Measurements from ENCODE around the gene SGPL1.

SGPL1 gene

DNA sequence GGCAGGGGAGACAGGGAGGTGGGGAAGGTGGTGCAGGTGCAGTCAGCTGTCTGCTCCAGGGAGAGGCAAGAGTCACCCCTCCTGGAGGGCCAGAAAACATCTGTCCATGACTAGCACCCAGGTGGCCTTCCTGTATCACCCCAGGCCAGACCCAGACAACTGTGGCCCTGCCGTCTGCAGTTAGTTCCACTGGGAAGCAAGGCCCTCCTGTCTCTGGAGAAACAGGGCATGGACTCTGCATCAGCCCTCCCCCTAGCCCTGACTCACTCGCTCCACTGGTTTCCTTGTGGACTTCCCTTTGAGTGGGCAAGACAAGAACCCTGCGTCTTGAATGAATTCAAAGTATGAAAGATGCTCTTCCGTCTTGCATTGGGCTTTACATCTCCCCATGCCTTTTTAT, 43.1 kb upstream of the SGPL1 start:
- no peak for TF ChIP-seq CTCF (IDR thresholded peaks at IDR 0.05; ENCODE audit: insufficient read depth, low read length, poor library complexity, severe bottlenecking)
- Histone ChIP-seq H3K4me3 (replicated peaks; ENCODE audit: low read depth, low read length) (no peak overlapping the region), H3K36me3 (ENCODE audit: control insufficient read depth, insufficient read depth, low read length) (no peaks in the 10 kb centered on the region), H3K27me3 (replicated peaks; ENCODE audit: control insufficient read depth, insufficient read depth, low read length) (no peaks in the 10 kb centered on the region; the same call in none of the 2 replicates)
- no peak for DNase-seq (ENCODE audit: extremely low read depth, insufficient read length)

DNA sequence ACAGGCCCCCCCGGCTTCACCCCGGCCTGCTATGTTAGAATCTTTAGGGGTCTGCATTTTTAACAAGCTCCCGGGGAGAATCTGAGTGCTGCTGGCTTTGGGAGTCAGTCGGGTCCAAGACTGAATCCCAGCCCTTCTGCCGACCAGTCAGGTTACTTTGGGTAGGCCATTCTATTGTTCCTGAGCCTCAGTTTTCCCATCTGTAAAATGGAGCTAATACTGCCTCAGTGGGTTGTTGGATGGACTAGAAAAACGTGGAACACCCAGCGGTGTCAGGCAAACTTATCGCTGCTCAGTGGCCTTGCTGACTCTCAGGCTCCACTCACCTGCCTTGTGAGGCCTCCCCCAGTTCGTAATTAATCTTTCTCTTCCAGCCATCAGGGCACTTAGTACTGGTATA, 42.3 kb upstream of the SGPL1 start:
- no peak for TF ChIP-seq CTCF (IDR thresholded peaks at IDR 0.05; ENCODE audit: insufficient read depth, low read length, poor library complexity, severe bottlenecking)
- Histone ChIP-seq H3K36me3 (ENCODE audit: control insufficient read depth, insufficient read depth, low read length) (no peaks in the 10 kb centered on the region), H3K27me3 (replicated peaks; ENCODE audit: control insufficient read depth, insufficient read depth, low read length) (no peaks in the 10 kb centered on the region; the same call in none of the 2 replicates), H3K4me3 (replicated peaks; ENCODE audit: low read depth, low read length) (no peak overlapping the region)
- DNase-seq (ENCODE audit: extremely low read depth, insufficient read length) = no peak

DNA sequence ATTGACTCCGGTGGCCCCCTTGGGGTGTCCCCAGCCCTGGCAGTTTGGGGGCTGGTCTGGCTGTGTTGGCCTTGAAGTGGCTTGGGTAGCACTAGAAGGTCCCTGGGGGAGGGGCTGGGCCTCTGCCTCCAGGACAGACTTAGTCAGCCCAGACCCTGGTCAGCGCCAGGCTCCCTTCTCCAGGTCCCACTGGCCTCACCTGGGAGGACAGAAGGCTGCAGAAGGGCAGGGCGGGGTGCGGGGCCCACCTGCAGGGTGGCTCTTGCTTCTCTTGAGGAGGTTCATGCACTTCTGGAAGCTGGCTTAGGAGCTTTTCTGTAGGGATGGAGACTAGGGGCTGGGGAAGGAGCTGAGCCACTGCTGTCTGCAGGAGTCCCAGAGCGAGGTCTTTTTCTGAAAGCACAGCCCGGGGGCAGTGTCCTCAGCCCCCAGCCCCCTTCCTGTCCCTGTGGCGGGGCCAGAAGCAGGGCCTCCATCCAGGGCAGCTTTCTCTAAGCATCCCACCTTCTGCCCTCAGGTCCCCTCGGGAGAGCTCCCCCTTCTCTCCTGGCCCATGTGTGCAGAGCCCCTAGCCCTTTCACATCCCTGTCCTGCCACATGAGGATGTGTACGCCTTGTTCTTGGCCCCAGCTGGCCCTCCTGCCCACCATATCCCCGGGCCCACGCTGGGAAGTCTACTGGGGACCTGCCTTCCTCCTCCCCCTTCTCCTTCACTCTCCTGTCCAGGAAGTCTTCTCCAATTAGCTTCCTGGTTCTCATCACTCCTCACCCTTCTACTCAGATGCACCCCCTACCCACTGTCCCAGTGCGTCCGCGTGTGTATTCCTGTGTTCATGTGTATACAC, 41.6 kb upstream of the SGPL1 start:
- DNase-seq (ENCODE audit: extremely low read depth, insufficient read length) = no peak
- Histone ChIP-seq H3K36me3 (ENCODE audit: control insufficient read depth, insufficient read depth, low read length) (no peaks in the 10 kb centered on the region), H3K4me3 (replicated peaks; ENCODE audit: low read depth, low read length) (no peak overlapping the region), H3K27me3 (replicated peaks; ENCODE audit: control insufficient read depth, insufficient read depth, low read length) (no peaks in the 10 kb centered on the region; the same call in none of the 2 replicates)
- TF ChIP-seq CTCF (IDR thresholded peaks at IDR 0.05; ENCODE audit: insufficient read depth, low read length, poor library complexity, severe bottlenecking) = no peak

DNA sequence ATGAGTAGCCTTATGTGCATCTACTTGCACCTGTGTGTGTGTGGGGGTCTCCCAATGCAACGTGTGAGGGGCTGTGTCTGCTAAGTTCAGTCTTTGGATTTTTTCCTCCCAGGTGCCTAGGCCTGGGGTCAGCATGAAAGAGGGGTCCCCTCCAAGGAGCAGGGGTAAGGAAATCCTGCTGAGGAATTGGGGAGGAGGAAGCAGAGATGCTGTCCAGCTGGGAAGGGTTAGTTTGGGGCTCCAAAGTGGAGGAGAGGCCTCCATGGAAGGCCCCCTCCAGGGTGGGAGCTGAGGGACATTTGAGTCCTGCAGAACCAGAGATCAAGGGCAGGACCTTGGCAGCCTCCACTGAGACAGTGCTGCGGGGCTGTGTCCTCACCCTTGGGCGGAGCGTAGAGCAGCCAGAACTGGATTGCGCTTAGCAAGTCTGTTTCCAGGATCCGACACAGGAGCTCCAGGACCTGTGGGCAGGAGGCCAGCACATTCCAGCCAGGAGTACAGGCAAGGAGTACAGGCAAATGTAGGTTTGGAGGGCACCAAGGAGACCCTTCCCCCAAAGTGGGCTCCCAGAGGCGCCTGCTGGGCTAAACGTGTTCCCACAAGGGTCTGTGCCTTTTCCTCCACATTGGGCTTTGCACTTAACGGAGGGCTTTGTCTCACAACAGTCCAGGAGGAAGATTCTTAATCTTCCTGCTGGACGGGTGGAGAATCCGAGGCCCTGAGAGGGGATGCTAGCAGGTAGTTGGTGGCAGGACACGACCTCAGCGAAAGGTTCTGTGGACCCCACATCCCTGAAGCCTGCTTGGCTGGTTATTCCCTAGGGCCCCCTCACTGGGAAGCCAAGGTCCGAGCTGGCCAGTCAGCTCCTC, 40.7 kb upstream of the SGPL1 start:
- TF ChIP-seq CTCF (IDR thresholded peaks at IDR 0.05; ENCODE audit: insufficient read depth, low read length, poor library complexity, severe bottlenecking) = no peak
- H3K36me3 ChIP-seq (ENCODE audit: control insufficient read depth, insufficient read depth, low read length) = no peaks in the 10 kb centered on the region
- H3K27me3 ChIP-seq (replicated peaks; ENCODE audit: control insufficient read depth, insufficient read depth, low read length) = no peaks in the 10 kb centered on the region; the same call in none of the 2 replicates
- DNase-seq (ENCODE audit: extremely low read depth, insufficient read length) = no peak
- H3K4me3 ChIP-seq (replicated peaks; ENCODE audit: low read depth, low read length) = no peak overlapping the region

- Histone ChIP-seq H3K27me3 (replicated peaks; ENCODE audit: control insufficient read depth, insufficient read depth, low read length) (no peaks in the 10 kb centered on the region; the same call in none of the 2 replicates), H3K4me3 (replicated peaks; ENCODE audit: low read depth, low read length) (no peak overlapping the region), H3K36me3 (ENCODE audit: control insufficient read depth, insufficient read depth, low read length) (no peaks in the 10 kb centered on the region)
- no peak for TF ChIP-seq CTCF (IDR thresholded peaks at IDR 0.05; ENCODE audit: insufficient read depth, low read length, poor library complexity, severe bottlenecking)
- DNase-seq (ENCODE audit: extremely low read depth, insufficient read length) = no peak
These were observed 39.9 kb upstream of the SGPL1 start for GRCh38 chr10:70775679-70776454.
